Endothelial cell of umbilical vein (primary cell): ENCODE results near the gene PDE3B. TPM values are rescaled to one million over a fixed set of nuclear protein-coding genes. Genes with fewer than 3 reads are reported as not detected.

Experiments used
- BruUV-seq: library from RNA; stranded (reverse); fragments of 400-500 nt; replicated peaks from 2 replicates; lab custom pipeline; 2021; lab: Mats Ljungman, UMichigan
- CTCF ChIA-PET: fragments of 300-600, 350-600 bp; sonication (Branson Sonifier 250); formaldehyde crosslinking; loops from one replicate; lab custom pipeline; 2021; ENCODE audit warnings: antibody characterized with exemption, inconsistent platforms; lab: Charles Lee
- POLR2A ChIA-PET: fragments of 300-600, 350-600 bp; sonication (Branson Sonifier 250); formaldehyde crosslinking; loops from one replicate; lab custom pipeline; 2021; ENCODE audit warnings: antibody characterized with exemption, inconsistent platforms; lab: Charles Lee
- DNase-seq: peaks from one replicate; pipeline ENCODE4 v3.0.0-alpha.2; 2011; ENCODE audit warnings: low read depth, low spot score
- FAIRE-seq: peaks from 2 replicates; lab custom pipeline; 2011; peaks lifted over from hg19 to GRCh38; lab: Jason Lieb, UNC
- H2AFZ ChIP-seq: 2 replicates; pipeline ENCODE4 v1.6.0; 2012; ENCODE audit warnings: low read depth, low read length, control low read depth, inconsistent platforms
- H3K27ac ChIP-seq: 2 replicates; pipeline ENCODE4 v1.5.1; 2011; ENCODE audit warnings: low read depth, mild to moderate bottlenecking, control low read depth, low read length, moderate library complexity; ENCODE audit not compliant: insufficient read depth
- H3K27me3 ChIP-seq, 2 experiments: 2 replicates each; pipeline versions ENCODE4 v1.6.0 to v1.6.1; 2011; ENCODE audit warnings: low read length in 2 of 2, mixed read lengths in 1 of 2; ENCODE audit not compliant: control insufficient read depth in 2 of 2, insufficient read depth in 2 of 2
- H3K36me3 ChIP-seq, 2 experiments: 2 replicates in 1 of 2; 3 replicates in 1 of 2; pipeline ENCODE4 v1.5.1; 2011; ENCODE audit warnings: low read length in 2 of 2, mild to moderate bottlenecking in 1 of 2, moderate library complexity in 1 of 2; ENCODE audit not compliant: control insufficient read depth in 2 of 2, insufficient read depth in 2 of 2; ENCODE audit errors: extremely low read depth in 1 of 2
- H3K4me1 ChIP-seq: 3 replicates; pipeline ENCODE4 v1.5.1; 2011; ENCODE audit warnings: mild to moderate bottlenecking, low read length; ENCODE audit not compliant: control insufficient read depth, insufficient read depth; ENCODE audit errors: extremely low read depth
- H3K4me2 ChIP-seq: 2 replicates; pipeline ENCODE4 v1.6.1; 2011; ENCODE audit warnings: low read length, control low read depth, mixed read lengths; ENCODE audit not compliant: insufficient read depth
- H3K4me3 ChIP-seq, 3 experiments: fragments of 200-600 bp in 1 of 3; sonication (generic), shearing (Covaris generic) in 1 of 3; replicated peaks in 1 of 3; 2 replicates each; pipeline ENCODE4 v1.5.1; 2011 to 2016; ENCODE audit warnings: control low read depth in 3 of 3, low read length in 3 of 3, mild to moderate bottlenecking in 2 of 3, inconsistent platforms in 1 of 3, low read depth in 1 of 3, moderate library complexity in 1 of 3; ENCODE audit not compliant: insufficient read depth in 1 of 3
- H3K79me2 ChIP-seq: 2 replicates; pipeline ENCODE4 v1.6.0; 2012; ENCODE audit warnings: low read length, inconsistent platforms; ENCODE audit not compliant: control insufficient read depth, insufficient read depth
- H3K9ac ChIP-seq: replicated peaks from 2 replicates; pipeline ENCODE3; 2011; ENCODE audit warnings: low read length, control low read depth; ENCODE audit not compliant: insufficient read depth; ENCODE audit errors: extremely low read depth
- H3K9me1 ChIP-seq: replicated peaks from 3 replicates; pipeline ENCODE4 v1.6.0; 2011; ENCODE audit warnings: mild to moderate bottlenecking, low read length; ENCODE audit not compliant: control insufficient read depth, insufficient read depth; ENCODE audit errors: extremely low read depth
- H3K9me3 ChIP-seq: replicated peaks from 2 replicates; pipeline ENCODE4 v1.5.1; 2012; ENCODE audit warnings: low read length, inconsistent platforms; ENCODE audit not compliant: control insufficient read depth, insufficient read depth
- H4K20me1 ChIP-seq: replicated peaks from 2 replicates; pipeline ENCODE3; 2011; ENCODE audit warnings: mild to moderate bottlenecking, low read length; ENCODE audit not compliant: control insufficient read depth, insufficient read depth; ENCODE audit errors: extremely low read depth
- EZH2 ChIP-seq: IDR thresholded peaks from 2 replicates; pipeline ENCODE4 v1.6.1; 2012; ENCODE audit warnings: borderline replicate concordance, low read depth, mild to moderate bottlenecking, moderate library complexity, low read length, inconsistent platforms; ENCODE audit not compliant: severe bottlenecking
- FOS ChIP-seq: IDR thresholded peaks from 2 replicates; pipeline ENCODE4 v1.6.1; 2011; ENCODE audit warnings: mild to moderate bottlenecking, low read length, moderate library complexity, borderline replicate concordance; ENCODE audit not compliant: insufficient read depth
- GATA2 ChIP-seq: IDR thresholded peaks from 2 replicates; pipeline ENCODE4 v1.7.0; 2011; ENCODE audit warnings: low read depth, mild to moderate bottlenecking, moderate library complexity, mixed read lengths, low read length; ENCODE audit not compliant: insufficient read length, insufficient read depth
- JUN ChIP-seq: IDR thresholded peaks from 2 replicates; pipeline ENCODE4 v1.6.1; 2011; ENCODE audit warnings: borderline replicate concordance, low read depth; ENCODE audit not compliant: insufficient read length, insufficient read depth
- MYC ChIP-seq: IDR thresholded peaks from one replicate; pipeline ENCODE4 v1.6.1; 2011; ENCODE audit warnings: mild to moderate bottlenecking, low read depth, low read length
- POLR2AphosphoS5 ChIP-seq: IDR thresholded peaks from 2 replicates; pipeline ENCODE4 v1.6.1; 2012; ENCODE audit warnings: low read depth, mild to moderate bottlenecking, control low read depth, low read length, moderate library complexity; ENCODE audit not compliant: insufficient read depth
- dilution Hi-C: fragments of 300-500 bp; cut with MboI; formaldehyde crosslinking; loops from one replicate; pipeline ENCODE4 v1.15.0; 2019; ENCODE audit warnings: low sequenced_read_pairs; ENCODE audit not compliant: extremely low pct_ligation_motif_present
- intact Hi-C: fragments of 100-400 bp; cut with micrococcal nuclease; formaldehyde crosslinking; loops from one replicate; pipeline ENCODE4 v1.10.0; 2022
- polyA plus RNA-seq, 4 experiments: library from polyadenylated mRNA; depleted of rRNA in 3 of 4; stranded (reverse) in 3 of 4; unstranded in 1 of 4; fragments of >200 nt; gene quantifications; 2 replicates each; pipeline versions ENCODE4 v1.2.1 to v1.2.3, GENCODE V29; 2011 to 2012; ENCODE audit warnings: missing spikeins in 1 of 4
- total RNA-seq: library from RNA; stranded (reverse); gene quantifications from 2 replicates; pipeline ENCODE4 v1.2.3, GENCODE V29; 2021
- TF ChIP-seq, protein P1 (sequence below): IDR thresholded peaks from 2 replicates; pipeline ENCODE4 v1.6.1; 2011; ENCODE audit not compliant: insufficient read depth, insufficient read length
- TF ChIP-seq, protein P2 (sequence below), 2 donors: IDR thresholded peaks; 1 replicate in 1 of 2; 2 replicates in 1 of 2; pipeline ENCODE4 v1.5.1; 2011; ENCODE audit warnings: low read length in 2 of 2, mild to moderate bottlenecking in 2 of 2, moderate library complexity in 2 of 2, control low read depth in 1 of 2, inconsistent platforms in 1 of 2, low read depth in 1 of 2; ENCODE audit not compliant: insufficient read depth in 1 of 2; ENCODE audit errors: extremely low read depth in 1 of 2

PDE3B gene
- total and polyA plus RNA-seq, 2 donors (not counting 3 experiments of a cell fraction or from before 2014, with no cell fraction given), result 0.26 to 1.9 TPM

- Histone ChIP-seq H3K27ac (no peak overlapping the region), H3K27me3 (no peaks in the 10 kb centered on the region), H3K4me1 (no peaks in the 10 kb centered on the region), H4K20me1 (no peaks in the 10 kb centered on the region), H2AFZ (no peak overlapping the region), H3K36me3 (no peaks in the 10 kb centered on the region), H3K9ac (no peak overlapping the region), H3K4me2 (no peak overlapping the region), H3K9me1 (no peaks in the 10 kb centered on the region), H3K4me3 (no peak overlapping the region), H3K79me2 (no peaks in the 10 kb centered on the region), H3K9me3 (no peaks in the 10 kb centered on the region)
- intact Hi-C loops (no loop called here), dilution Hi-C loops (no loop called here)
- FAIRE-seq, result no peak
- BruUV-seq, result no TSS peak
- CTCF ChIA-PET, result no interaction called here
- POLR2A ChIA-PET, result no interaction called here
- DNase-seq, result no peak
- TF ChIP-seq, protein P1, sequence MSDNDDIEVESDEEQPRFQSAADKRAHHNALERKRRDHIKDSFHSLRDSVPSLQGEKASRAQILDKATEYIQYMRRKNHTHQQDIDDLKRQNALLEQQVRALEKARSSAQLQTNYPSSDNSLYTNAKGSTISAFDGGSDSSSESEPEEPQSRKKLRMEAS, result no peak
- no peak for TF ChIP-seq MYC
- no peak for TF ChIP-seq POLR2AphosphoS5
- TF ChIP-seq JUN, result no peak
- no peak for TF ChIP-seq FOS
- TF ChIP-seq, protein P2, sequence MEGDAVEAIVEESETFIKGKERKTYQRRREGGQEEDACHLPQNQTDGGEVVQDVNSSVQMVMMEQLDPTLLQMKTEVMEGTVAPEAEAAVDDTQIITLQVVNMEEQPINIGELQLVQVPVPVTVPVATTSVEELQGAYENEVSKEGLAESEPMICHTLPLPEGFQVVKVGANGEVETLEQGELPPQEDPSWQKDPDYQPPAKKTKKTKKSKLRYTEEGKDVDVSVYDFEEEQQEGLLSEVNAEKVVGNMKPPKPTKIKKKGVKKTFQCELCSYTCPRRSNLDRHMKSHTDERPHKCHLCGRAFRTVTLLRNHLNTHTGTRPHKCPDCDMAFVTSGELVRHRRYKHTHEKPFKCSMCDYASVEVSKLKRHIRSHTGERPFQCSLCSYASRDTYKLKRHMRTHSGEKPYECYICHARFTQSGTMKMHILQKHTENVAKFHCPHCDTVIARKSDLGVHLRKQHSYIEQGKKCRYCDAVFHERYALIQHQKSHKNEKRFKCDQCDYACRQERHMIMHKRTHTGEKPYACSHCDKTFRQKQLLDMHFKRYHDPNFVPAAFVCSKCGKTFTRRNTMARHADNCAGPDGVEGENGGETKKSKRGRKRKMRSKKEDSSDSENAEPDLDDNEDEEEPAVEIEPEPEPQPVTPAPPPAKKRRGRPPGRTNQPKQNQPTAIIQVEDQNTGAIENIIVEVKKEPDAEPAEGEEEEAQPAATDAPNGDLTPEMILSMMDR (IDR thresholded peaks at IDR 0.05; ENCODE audit: extremely low read depth in 1 of 2, insufficient read depth in 1 of 2, low read depth in 1 of 2, low read length in 2 of 2), result no peak
- no peak for TF ChIP-seq EZH2
- no peak for TF ChIP-seq GATA2
These were observed 34.7 kb downstream of the PDE3B start for GRCh38 chr11:14678350-14678749.
